ENCODE data around the gene CHMP6.

The CHMP6 gene

GRCh38 chr17:80981929-80982425 lies 9.7 kb upstream of the CHMP6 start:
- H3K4me3 ChIP-seq (ENCODE audit: low read depth, low read length) = no peak overlapping the region
- DNase-seq (ENCODE audit: low read depth) = no peak
- no peak for TF ChIP-seq CTCF (IDR thresholded peaks at IDR 0.05; ENCODE audit: control insufficient read depth, extremely low read depth, insufficient read depth)

GRCh38 chr17:80982426-80982974 lies 9.1 kb upstream of the CHMP6 start:
- no peak for TF ChIP-seq CTCF (IDR thresholded peaks at IDR 0.05; ENCODE audit: control insufficient read depth, extremely low read depth, insufficient read depth)
- no peak overlapping the region for H3K4me3 ChIP-seq (ENCODE audit: low read depth, low read length)
- no peak for DNase-seq (ENCODE audit: low read depth)

GRCh38 chr17:80983545-80983944 lies 8.1 kb upstream of the CHMP6 start:
- H3K4me3 ChIP-seq (ENCODE audit: low read depth, low read length) = no peak overlapping the region
- TF ChIP-seq CTCF (IDR thresholded peaks at IDR 0.05; ENCODE audit: control insufficient read depth, extremely low read depth, insufficient read depth) = no peak
- DNase-seq (ENCODE audit: low read depth) = no peak

GRCh38 chr17:80984749-80985148 lies 6.9 kb upstream of the CHMP6 start:
- no peak for DNase-seq (ENCODE audit: low read depth)
- no peak for TF ChIP-seq CTCF (IDR thresholded peaks at IDR 0.05; ENCODE audit: control insufficient read depth, extremely low read depth, insufficient read depth)
- no peak overlapping the region for H3K4me3 ChIP-seq (ENCODE audit: low read depth, low read length)

GRCh38 chr17:80986046-80986445 lies 5.6 kb upstream of the CHMP6 start:
- no peak for DNase-seq (ENCODE audit: low read depth)
- H3K4me3 ChIP-seq (ENCODE audit: low read depth, low read length) = no peak overlapping the region
- no peak for TF ChIP-seq CTCF (IDR thresholded peaks at IDR 0.05; ENCODE audit: control insufficient read depth, extremely low read depth, insufficient read depth)

GRCh38 chr17:80986816-80987475 lies 4.7 kb upstream of the CHMP6 start:
- no peak for TF ChIP-seq CTCF (IDR thresholded peaks at IDR 0.05; ENCODE audit: control insufficient read depth, extremely low read depth, insufficient read depth)
- no peak overlapping the region for H3K4me3 ChIP-seq (ENCODE audit: low read depth, low read length)
- DNase-seq (ENCODE audit: low read depth) = no peak
